DMS 273 (cell line): Measurements from ENCODE around the gene MAN1A1.
"Not testable (repeated sequence)": the region's sequence is repeated elsewhere in the genome, so short reads cannot be mapped to it uniquely, and the experiment has no call there.

Source experiments
- DNase-seq: peaks from one replicate; lab custom pipeline; 2025; ENCODE audit not compliant: unreplicated experiment; lab: John Stamatoyannopoulos, UW

Gene MAN1A1

GRCh38 chr6:119174085-119174445 lies 175.5 kb downstream of the MAN1A1 start:
- DNase-seq: no peak

GRCh38 chr6:119173249-119174084 lies 176.1 kb downstream of the MAN1A1 start:
- DNase-seq: no peak

DNA sequence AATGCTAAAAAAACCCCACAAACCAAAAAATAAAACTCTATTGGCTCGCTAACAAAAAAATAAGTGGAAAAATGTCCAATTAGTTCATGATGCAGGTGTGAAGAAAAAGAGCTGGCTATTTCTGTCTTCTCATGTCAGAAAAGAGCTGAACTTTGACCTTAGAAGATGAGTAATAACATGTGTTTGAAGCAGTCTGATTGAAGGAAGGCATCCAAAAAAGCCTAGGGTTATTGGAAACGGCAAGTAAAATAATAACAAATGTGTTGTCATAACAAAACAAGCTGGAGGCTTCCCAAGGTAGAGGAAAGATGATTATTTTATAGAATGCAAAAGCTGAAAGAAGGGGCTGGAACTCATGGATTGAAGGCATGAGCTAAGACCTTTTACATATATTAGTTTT lies 176.7 kb downstream of the MAN1A1 start:
- DNase-seq: no peak

- DNase-seq: no peak
Measured at GRCh38 chr6:119171864-119172588, 177.5 kb downstream of the MAN1A1 start.

DNA sequence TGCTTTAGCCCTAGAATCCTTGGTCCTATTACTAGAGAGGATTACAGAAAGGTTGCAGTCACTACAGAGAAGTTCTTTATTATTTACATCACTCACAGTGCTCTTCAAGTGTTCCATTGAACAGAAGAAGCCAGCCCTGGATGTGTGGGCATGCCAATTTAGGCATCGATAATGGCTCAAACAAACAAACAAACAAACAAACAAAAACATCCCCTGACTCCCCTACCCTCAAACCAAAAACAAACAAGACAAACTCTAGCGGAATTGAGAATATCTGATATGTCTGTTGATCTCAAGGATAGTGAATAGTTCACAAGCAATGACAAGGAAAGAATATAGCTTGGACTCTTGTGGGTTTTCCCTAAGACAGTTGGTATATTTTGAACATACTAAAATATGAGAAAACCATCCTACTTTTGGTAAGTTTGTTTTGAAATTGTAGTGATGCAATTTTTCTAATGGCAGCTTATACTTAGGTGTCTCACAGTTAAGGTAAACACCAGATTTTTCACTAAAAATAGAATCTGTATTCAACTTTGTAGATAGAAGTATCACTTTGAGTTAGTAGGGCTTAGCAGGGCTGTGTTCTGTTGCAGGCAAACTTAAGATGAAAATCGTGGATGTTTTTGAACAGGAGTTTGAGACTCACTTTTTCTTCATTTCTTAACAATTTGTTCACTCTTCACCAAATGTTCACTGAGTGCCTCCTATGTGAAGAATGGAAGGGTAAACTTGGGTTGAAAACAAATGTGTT lies 178.3 kb downstream of the MAN1A1 start:
- DNase-seq: no peak

DNA sequence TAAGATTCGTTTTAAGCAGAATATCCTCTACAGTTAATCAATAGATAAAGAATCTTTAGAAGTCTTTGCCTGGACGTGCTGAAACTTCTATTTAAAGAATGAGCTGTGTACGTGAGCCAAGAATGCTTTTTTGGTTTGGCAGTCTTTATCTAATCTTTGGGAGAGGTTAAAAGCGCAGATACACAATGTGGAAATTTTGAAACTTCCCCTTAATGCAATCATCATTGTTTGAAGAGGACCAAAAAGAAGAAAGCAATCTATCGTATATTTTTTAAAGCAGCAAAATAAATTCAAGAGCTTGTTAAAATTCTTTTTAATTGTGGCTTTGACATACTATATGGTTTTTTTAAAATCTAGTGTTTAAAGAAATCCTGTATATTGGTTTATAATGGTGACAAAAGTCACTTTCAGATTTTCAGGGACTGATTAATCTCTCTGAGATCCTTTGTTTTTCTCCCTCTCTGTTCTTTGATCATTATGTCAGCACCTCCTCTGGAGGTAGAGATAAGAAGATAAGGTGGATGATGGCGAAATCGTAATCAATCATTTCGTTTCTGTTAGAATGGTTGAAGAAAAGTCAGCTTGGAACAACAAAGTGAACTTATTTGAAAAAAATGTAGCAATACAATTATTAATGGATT lies 179.0 kb downstream of the MAN1A1 start:
- no peak for DNase-seq

DNA sequence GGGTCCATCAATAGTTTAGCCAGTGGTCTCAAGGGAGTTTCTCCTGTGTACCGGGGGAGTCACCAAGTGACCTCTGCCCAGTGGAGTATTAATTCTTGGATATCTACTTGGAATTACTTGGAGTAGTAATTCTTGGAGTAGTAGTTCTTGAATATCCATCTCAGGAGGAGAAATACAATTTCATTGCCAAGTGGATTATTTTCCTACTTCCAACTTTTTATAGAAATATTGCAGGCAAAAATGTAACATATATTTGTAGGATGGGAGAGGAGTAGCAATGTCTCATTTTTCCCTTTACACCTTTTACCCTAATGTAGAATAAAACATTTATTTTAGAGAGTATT lies 179.5 kb downstream of the MAN1A1 start:
- no peak for DNase-seq

- not testable (repeated sequence) for DNase-seq
Measured at GRCh38 chr6:119169355-119169754, 180.2 kb downstream of the MAN1A1 start.

GRCh38 chr6:119166024-119166784 lies 183.4 kb downstream of the MAN1A1 start:
- DNase-seq: no peak

GRCh38 chr6:119163006-119163405 lies 186.6 kb downstream of the MAN1A1 start:
- DNase-seq: no peak

- no peak for DNase-seq
Measured at GRCh38 chr6:119162134-119162775, 187.3 kb downstream of the MAN1A1 start.

DNA sequence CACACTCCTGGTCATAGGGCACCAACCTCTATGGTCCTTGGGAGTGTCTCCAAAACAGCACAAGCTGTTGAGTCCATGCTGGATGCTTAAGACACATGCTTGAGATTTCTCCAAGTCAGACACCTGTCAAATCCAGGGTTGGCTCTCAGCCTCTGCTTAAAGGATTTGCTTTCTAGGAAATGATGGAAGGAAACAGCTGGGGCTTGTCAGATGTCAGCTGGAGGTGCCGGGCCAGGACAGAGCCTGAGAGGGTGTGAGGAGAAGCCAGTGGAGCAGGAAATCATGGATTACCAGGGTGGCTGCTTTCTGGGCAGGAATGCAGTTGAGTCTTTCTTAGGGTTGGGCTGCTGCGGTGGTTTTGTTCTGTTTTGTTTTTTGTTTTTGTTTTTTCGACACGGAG lies 188.1 kb downstream of the MAN1A1 start:
- peak; percentile 77 for DNase-seq

DNA sequence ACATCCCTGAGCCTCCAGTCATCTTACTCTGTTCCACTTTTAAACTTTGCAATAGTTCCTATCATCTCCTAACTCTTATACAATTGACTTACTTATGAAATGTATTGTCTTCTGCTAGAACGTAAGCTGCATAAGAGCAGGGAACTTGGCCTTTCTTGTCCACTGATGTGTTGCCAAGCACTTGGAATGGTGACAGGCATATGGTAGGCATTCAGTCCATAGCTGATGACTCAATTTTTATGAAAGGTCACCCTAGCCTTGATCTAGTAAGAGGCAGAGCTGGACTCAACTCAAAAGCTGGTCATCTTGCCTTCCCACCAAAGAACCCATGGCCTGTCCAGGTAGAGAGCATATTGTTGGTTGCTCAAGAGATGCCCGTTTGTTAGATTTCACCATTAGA lies 188.7 kb downstream of the MAN1A1 start:
- DNase-seq: no peak

DNA sequence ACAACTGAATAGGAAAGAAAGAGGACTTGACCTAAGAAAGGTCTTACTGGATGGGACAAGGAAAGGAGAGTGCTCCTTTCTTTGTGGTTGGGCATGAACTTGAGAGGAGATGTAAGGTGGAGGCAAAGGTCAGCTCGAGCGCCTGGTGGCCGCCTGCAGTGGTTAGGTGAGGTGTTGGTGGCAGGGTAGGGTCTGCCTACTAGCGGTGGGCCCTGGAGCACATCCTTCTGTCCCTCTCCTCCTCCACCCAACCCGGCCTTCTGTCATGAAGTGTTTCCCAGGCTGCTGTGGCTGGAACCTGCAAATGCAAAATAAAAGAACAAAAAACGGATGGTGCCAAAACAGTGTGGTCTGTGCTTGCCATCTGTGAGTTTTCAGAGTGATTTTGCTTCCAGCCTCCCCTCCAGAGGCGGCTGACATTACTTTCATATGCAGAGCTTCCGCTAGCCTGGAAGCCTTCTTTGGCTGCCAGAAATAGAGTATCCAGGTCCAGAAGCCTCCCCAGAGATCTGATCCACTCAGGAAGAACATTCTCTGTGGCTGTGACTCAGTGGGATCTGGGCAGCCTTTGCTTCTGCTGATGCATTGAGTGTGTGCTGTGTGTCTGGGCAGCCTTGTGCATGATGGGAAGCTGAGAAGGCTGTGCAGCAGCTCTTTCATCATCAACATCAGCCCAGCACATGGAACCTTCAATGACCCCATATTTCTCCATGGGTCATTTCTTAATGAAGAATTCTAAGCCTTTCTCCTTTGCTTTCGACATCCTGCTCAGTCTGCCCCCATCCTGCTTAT lies 191.3 kb downstream of the MAN1A1 start:
- peak; percentile 46 for DNase-seq

GRCh38 chr6:119157506-119157815 lies 192.1 kb downstream of the MAN1A1 start:
- no peak for DNase-seq

GRCh38 chr6:119156757-119157505 lies 192.6 kb downstream of the MAN1A1 start:
- DNase-seq: no peak

DNA sequence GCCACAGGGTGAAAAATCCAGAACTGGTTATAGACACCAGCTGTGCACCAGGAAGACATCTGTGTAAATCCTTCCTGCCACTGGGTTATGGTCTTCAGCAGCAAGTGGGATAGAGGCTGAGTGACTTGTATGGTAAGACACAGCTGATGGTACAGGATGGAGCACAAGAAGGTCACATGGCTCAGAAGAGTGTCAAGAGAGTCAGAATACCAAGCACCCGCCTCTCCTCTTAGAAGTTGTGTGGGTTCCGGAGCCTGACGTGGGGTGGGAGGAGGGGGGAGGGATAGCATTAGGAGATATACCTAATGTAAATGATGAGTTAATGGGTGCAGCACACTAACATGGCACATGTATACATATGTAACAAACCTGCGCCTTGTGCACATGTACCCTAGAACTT lies 193.5 kb downstream of the MAN1A1 start:
- not testable (repeated sequence) for DNase-seq

GRCh38 chr6:119152187-119152586 lies 197.4 kb downstream of the MAN1A1 start:
- DNase-seq: no peak
